Measurements from ENCODE around the gene FANCI.

GRCh38 chr15:89243046-89243690 is 611 bp upstream of the FANCI start:
- TF ChIP-seq CTCF (IDR thresholded peaks at IDR 0.05) (no peak), POLR2A (IDR thresholded peaks at IDR 0.05) (no peak)
